A673 (cell line): ENCODE data around the gene TFCP2L1. TPM values are rescaled to one million over a fixed set of nuclear protein-coding genes. Genes with fewer than 3 reads are reported as not detected.

Experiments
- BruUV-seq: library from RNA; stranded (reverse); fragments of 400-500 nt; replicated peaks from 2 replicates; lab custom pipeline; 2021; lab: Mats Ljungman, UMichigan
- CTCF ChIA-PET: fragments of 300-600 bp; sonication (Branson Sonifier 250); formaldehyde crosslinking; loops from one replicate; lab custom pipeline; 2022; ENCODE audit warnings: antibody characterized with exemption; lab: Charles Lee
- POLR2A ChIA-PET: fragments of 300-600 bp; sonication (Branson Sonifier 250); formaldehyde crosslinking; loops from one replicate; lab custom pipeline; 2022; ENCODE audit warnings: antibody characterized with exemption; ENCODE audit not compliant: low non-redundant PET; lab: Charles Lee
- DNase-seq: peaks from one replicate; pipeline ENCODE4 v3.0.0-alpha.2; 2015; ENCODE audit warnings: low spot score
- H3K27ac ChIP-seq: fragments of 200-600 bp; sonication (generic); 2 replicates; pipeline ENCODE4 v1.5.1; 2016; ENCODE audit warnings: mixed run types, low read depth, mild to moderate bottlenecking, mixed read lengths, antibody characterized with exemption, low read length; ENCODE audit not compliant: poor library complexity, severe bottlenecking
- H3K27me3 ChIP-seq: fragments of 200-600 bp; sonication (generic); replicated peaks from 2 replicates; pipeline ENCODE4 v1.6.1; 2017; ENCODE audit warnings: mixed run types, low read depth, mild to moderate bottlenecking, mixed read lengths, antibody characterized with exemption, low read length; ENCODE audit not compliant: insufficient read depth, poor library complexity
- H3K36me3 ChIP-seq: fragments of 200-600 bp; sonication (generic); 2 replicates; pipeline ENCODE4 v1.6.1; 2016; ENCODE audit warnings: mixed run types, mild to moderate bottlenecking, mixed read lengths, antibody characterized with exemption, low read length; ENCODE audit not compliant: insufficient read depth, poor library complexity, severe bottlenecking
- H3K4me1 ChIP-seq: fragments of 200-600 bp; sonication (generic); 2 replicates; pipeline ENCODE4 v1.6.1; 2017; ENCODE audit warnings: mixed run types, mild to moderate bottlenecking, mixed read lengths, antibody characterized with exemption, low read length; ENCODE audit not compliant: insufficient read depth, poor library complexity, severe bottlenecking
- H3K4me3 ChIP-seq: fragments of 200-600 bp; sonication (generic); 2 replicates; pipeline ENCODE4 v1.5.1; 2016; ENCODE audit warnings: low read depth, mixed run types, mild to moderate bottlenecking, mixed read lengths, low read length; ENCODE audit not compliant: poor library complexity, severe bottlenecking
- H3K9me3 ChIP-seq: fragments of 200-600 bp; sonication (generic); 2 replicates; pipeline ENCODE4 v1.6.1; 2016; ENCODE audit warnings: mixed run types, low read depth, mild to moderate bottlenecking, mixed read lengths, antibody characterized with exemption, low read length; ENCODE audit not compliant: poor library complexity, severe bottlenecking
- CTCF ChIP-seq: fragments of 300-800, 200-600 bp; sonication (generic); conservative IDR thresholded peaks from 2 replicates; pipeline ENCODE4 v1.5.1; 2017; ENCODE audit warnings: low read depth, mild to moderate bottlenecking, antibody characterized with exemption, low read length, moderate library complexity, mixed read lengths
- EZH2 ChIP-seq: fragments of 200-600 bp; sonication (generic); IDR thresholded peaks from 2 replicates; pipeline ENCODE4 v1.6.1; 2017; ENCODE audit warnings: borderline replicate concordance, low read depth, mild to moderate bottlenecking, mixed read lengths, antibody characterized with exemption, low read length; ENCODE audit not compliant: poor library complexity, severe bottlenecking
- intact Hi-C: fragments of 100-400 bp; cut with micrococcal nuclease; formaldehyde crosslinking; loops from one replicate; pipeline ENCODE4 v1.10.0; 2022; ENCODE audit not compliant: unreplicated experiment
- total RNA-seq: library from RNA; stranded (reverse); gene quantifications from 2 replicates; pipeline ENCODE4 v1.2.3, GENCODE V29; 2021

The TFCP2L1 gene
- total RNA-seq, 1 experiment from 2014 or later: not detected

- no peaks in the 10 kb centered on the region for H3K9me3 ChIP-seq
- POLR2A ChIA-PET: no interaction called here
- no peak overlapping the region for H3K4me3 ChIP-seq
- no peak for DNase-seq
- H3K4me1 ChIP-seq: no peaks in the 10 kb centered on the region
- BruUV-seq: no TSS peak
- CTCF ChIA-PET: interaction anchor here (0.7 kb wide), 1 partner anchor 529 kb away, joined by 4 read pairs; no protein-coding TSS in a partner anchor
- H3K27me3 ChIP-seq: no peaks in the 10 kb centered on the region
- H3K27ac ChIP-seq: no peak overlapping the region
- no peaks in the 10 kb centered on the region for H3K36me3 ChIP-seq
- intact Hi-C loops: no loop called here
- no peak for TF ChIP-seq EZH2
- TF ChIP-seq CTCF: no peak
These were observed 75.9 kb downstream of the TFCP2L1 start for GRCh38 chr2:121209014-121209610.

GRCh38 chr2:121207494-121207893 lies 77.5 kb downstream of the TFCP2L1 start:
- TF ChIP-seq EZH2 (no peak), CTCF (no peak)
- no peak for DNase-seq
- H3K4me1 ChIP-seq: no peaks in the 10 kb centered on the region
- no peaks in the 10 kb centered on the region for H3K27me3 ChIP-seq
- BruUV-seq: no TSS peak
- no peak overlapping the region for H3K4me3 ChIP-seq
- ChIA-PET POLR2A (no interaction called here), CTCF (no interaction called here)
- H3K36me3 ChIP-seq: no peaks in the 10 kb centered on the region
- no peak overlapping the region for H3K27ac ChIP-seq
- intact Hi-C loops: no loop called here
- H3K9me3 ChIP-seq: no peaks in the 10 kb centered on the region

GRCh38 chr2:121205321-121205942 lies 79.6 kb downstream of the TFCP2L1 start:
- ChIA-PET POLR2A (no interaction called here), CTCF (no interaction called here)
- TF ChIP-seq CTCF: no peak
- no peak for TF ChIP-seq EZH2
- Histone ChIP-seq H3K27ac (no peak overlapping the region), H3K9me3 (no peaks in the 10 kb centered on the region), H3K27me3 (no peaks in the 10 kb centered on the region), H3K4me1 (no peaks in the 10 kb centered on the region), H3K36me3 (no peaks in the 10 kb centered on the region), H3K4me3 (no peak overlapping the region)
- DNase-seq: peak; percentile 7
- intact Hi-C loops: no loop called here
- BruUV-seq: no TSS peak
